Peyer's patch (tissue), 4 donors: ENCODE data around the gene ZHX3.

Experiments
- POLR2A ChIP-seq, 2 donors: fragments of 450-650 bp; IDR thresholded peaks; one replicate each; pipeline ENCODE4 v1.5.1; 2017; ENCODE audit warnings: antibody characterized with exemption in 2 of 2, mild to moderate bottlenecking in 2 of 2, moderate library complexity in 2 of 2
- TF ChIP-seq, protein P1 (sequence below), 6 experiments: fragments of 450-650 bp in 4 of 6; fragments of 200-600 bp in 2 of 6; sonication (generic) in 1 of 6; IDR thresholded peaks; one replicate each; pipeline ENCODE4 v1.5.1; 2017 to 2019; ENCODE audit warnings: antibody characterized with exemption in 6 of 6, mild to moderate bottlenecking in 3 of 6, moderate library complexity in 1 of 6

- TF ChIP-seq, protein P1, sequence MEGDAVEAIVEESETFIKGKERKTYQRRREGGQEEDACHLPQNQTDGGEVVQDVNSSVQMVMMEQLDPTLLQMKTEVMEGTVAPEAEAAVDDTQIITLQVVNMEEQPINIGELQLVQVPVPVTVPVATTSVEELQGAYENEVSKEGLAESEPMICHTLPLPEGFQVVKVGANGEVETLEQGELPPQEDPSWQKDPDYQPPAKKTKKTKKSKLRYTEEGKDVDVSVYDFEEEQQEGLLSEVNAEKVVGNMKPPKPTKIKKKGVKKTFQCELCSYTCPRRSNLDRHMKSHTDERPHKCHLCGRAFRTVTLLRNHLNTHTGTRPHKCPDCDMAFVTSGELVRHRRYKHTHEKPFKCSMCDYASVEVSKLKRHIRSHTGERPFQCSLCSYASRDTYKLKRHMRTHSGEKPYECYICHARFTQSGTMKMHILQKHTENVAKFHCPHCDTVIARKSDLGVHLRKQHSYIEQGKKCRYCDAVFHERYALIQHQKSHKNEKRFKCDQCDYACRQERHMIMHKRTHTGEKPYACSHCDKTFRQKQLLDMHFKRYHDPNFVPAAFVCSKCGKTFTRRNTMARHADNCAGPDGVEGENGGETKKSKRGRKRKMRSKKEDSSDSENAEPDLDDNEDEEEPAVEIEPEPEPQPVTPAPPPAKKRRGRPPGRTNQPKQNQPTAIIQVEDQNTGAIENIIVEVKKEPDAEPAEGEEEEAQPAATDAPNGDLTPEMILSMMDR (IDR thresholded peaks at IDR 0.05), result no peak
- TF ChIP-seq POLR2A (IDR thresholded peaks at IDR 0.05), result no peak
Observed at GRCh38 chr20:41234041-41234440, 83.5 kb downstream of the ZHX3 start.
